Measurements from ENCODE around the gene KMT2D.
A peak's percentile ranks its signal among the peaks of the same experiment; 100 is the strongest.

KMT2D gene

DNA sequence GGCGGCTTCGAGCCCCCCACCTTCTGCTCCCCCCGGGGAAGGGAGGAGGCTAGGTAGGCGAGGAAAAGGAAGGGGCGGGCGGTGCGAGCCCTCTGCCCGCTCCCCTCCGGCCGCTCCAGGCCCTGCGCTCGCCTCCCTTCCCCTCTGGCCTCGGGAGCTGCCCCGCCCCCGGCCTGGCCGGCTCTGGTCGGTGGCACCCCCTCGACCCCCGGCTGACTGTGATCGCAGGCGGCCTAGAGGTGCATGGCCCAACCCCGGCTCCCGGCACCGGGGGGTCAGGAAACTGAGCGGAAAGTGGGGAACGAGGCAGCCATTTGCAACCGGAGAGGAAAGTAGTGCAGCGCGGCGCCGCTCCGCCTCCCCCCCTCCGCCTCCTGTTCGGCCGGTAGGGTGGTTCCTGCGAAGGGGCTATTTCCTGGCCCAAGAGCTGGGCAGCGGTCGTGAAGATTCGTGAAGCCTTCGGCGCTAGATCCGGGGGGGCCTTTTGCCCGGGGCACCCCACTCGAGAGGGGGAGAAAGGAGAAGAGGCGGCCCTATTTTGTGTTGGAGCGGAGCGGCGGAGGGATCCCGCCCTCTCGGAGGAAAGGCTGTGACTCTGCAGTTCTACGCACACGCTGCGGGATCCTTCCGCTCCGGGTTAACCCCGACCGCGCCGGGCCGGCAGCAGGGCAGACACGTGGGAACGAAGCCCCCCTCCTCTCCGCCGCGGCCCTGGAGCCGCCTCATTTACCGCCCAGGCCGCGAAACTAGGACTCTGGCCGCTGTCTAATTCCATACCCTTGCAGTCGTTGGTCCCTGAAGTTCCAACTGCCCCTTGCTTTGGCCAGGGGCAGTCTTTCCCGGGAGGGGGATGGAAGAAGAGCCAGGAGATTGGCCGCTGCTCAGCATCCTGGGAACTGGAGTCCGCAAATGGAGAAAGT is at the start of gene KMT2D:
Gene KMT2D (minus strand): TSS at position 558 of the 920 bp plus-strand sequence. CDS start 5,470 bp downstream, outside the sequence.
- peak; percentile 95 for DNase-seq

GRCh38 chr12:49109641-49110463 is 49.3 kb upstream of the KMT2D start:
- DNase-seq: no peak

GRCh38 chr12:49108958-49109404 is 48.4 kb upstream of the KMT2D start:
- peak; percentile 75 for DNase-seq

GRCh38 chr12:49105504-49106084 is 45.0 kb upstream of the KMT2D start:
- peak; percentile 64 for DNase-seq

- DNase-seq: no peak
Observed at GRCh38 chr12:49104822-49105221, 44.2 kb upstream of the KMT2D start.

DNA sequence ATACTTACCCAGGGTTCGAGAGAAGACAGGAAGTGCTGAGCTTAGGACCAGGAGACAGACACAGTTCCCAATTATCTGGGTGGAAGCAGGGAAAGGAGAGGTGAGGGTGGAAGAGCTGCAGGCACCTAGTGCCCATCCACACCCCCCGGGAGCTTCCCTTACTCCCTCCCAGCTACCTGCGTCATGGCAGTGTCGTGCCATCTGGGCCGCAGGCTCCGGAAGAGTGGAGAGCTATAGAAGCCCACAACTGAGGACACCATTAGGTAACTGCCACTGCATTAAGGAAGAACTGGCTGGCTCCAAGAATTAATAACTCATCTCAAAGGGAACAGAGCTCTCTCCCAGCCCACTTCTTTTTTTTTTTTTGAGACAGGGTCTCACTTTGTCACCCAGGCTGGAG is 39.8 kb upstream of the KMT2D start:
- DNase-seq: no peak

GRCh38 chr12:49098703-49099102 is 38.1 kb upstream of the KMT2D start:
- no peak for DNase-seq

GRCh38 chr12:49098035-49098451 is 37.4 kb upstream of the KMT2D start:
- peak; percentile 59 for DNase-seq

- no peak for DNase-seq
Observed at GRCh38 chr12:49097381-49097780, 36.8 kb upstream of the KMT2D start.

DNA sequence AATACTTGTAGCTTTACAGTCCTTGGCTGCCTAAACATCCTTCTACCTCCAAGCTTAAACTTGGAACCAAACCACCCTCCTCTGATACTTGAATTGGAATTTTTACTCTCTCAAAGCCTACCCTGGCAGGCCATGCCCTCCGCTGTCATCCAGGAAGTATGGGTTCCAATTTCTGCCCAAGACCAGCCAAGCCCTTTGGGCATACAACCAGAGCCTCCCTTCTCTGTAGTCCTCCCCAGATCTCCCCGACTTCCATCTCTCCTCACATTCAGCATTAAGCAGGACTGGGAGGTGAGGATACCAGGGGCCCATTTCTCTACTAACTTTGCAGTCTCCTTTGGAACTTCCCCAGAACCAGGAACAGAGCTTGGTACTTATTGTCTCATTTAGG is 34.4 kb upstream of the KMT2D start:
- no peak for DNase-seq

- no peak for DNase-seq
Observed at GRCh38 chr12:49094160-49094974, 33.8 kb upstream of the KMT2D start, which contains the start of gene DHH. DHH (minus strand) TSS chr12:49094801; CDS start chr12:49094512, 289 bp downstream.

DNA sequence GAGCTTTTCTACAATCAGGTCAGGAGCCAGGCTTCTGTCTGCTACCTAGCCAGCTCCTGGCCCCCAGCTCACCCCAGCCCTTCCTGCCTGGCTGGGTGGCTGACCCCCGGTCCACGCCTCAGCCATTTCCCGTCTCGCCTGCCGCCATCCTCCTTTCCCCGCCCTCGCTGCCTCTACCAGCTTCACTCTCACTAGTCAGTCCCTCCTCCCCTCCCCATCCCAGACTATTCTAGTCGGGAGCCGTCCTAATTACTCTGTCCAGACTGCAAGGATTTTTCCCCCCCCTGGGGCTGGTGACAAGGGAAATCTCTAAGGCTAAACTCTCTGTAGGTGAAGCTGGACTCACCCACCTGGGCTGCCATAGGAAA is 33.2 kb upstream of the KMT2D start:
- no peak for DNase-seq

DNA sequence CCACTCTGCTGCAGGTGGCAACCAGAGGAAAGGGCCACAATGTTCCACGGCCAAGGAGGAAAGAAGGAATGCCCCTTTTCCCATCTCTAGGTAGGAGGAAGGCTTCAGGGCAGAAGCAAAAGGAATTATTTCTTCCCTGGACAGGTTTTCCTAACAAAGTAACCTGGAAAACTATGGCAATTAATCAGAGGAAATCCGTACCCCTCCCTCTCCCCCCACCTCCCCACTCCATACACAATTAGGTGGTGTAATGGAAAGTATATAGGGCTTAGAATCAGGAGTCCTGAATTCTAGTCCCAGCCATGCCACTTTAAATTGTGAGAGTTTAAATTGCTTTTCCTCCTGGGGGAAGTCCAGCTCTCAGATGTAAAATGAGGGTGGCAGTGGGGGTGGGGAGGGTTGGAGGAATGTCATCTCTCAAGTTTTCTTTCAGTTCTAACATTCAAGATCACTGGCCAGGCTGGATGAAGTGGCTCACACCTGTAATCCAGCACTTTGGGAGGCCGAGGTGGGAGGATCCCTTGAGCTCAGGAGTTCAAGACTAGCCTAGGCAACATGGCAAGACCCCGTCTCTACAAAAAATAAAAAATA is 32.3 kb upstream of the KMT2D start:
- no peak for DNase-seq

DNA sequence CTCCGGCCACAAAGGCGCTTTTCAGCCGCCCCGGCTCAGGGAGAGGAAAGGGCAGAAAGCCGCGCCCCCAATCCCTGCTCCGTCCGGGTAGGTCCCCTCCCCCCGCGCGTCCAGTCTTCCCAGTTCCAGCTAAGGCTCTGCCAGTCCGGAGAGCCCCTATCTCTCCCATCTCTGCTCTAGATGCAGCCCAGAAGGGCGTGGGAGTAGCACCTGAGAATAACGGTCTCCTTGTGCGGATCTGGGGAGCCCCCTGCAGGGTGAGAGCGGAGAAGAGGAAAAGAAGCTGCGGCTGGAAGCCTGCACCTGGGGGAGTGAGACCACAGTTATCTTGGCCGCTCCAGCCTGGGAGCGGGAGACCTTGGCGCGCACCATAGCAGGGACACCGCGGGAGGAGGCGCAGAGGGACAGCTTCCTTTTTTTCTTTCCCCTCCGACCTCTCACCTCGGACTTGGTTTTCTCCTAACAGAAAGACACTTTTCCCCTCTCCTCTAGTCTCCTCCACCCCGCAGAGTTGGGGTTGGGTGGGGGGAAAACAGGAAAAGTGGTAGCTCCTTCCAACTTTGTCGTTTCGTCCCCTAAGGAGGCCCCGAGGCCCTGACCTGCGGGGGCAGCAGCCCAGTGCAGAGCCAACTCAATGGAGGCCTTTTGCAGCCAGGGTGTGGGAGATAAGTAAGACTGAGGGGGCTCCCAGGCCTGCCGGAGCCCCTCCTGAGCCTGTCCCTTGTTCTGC is 31.7 kb upstream of the KMT2D start:
- DNase-seq: peak; percentile 15

DNA sequence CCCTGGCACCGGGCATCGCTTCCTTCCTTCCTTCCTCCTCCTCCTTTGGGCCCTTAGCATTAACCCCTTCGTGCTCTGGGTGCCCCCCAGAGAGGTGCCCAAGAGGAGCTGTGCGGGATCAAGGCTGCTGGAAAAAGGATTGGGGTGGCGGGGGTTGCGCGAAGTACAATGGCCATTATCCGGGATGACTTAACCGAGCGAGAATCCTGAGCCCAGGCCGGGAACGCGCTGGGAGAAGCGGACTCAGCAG is 31.2 kb upstream of the KMT2D start:
- no peak for DNase-seq

DNA sequence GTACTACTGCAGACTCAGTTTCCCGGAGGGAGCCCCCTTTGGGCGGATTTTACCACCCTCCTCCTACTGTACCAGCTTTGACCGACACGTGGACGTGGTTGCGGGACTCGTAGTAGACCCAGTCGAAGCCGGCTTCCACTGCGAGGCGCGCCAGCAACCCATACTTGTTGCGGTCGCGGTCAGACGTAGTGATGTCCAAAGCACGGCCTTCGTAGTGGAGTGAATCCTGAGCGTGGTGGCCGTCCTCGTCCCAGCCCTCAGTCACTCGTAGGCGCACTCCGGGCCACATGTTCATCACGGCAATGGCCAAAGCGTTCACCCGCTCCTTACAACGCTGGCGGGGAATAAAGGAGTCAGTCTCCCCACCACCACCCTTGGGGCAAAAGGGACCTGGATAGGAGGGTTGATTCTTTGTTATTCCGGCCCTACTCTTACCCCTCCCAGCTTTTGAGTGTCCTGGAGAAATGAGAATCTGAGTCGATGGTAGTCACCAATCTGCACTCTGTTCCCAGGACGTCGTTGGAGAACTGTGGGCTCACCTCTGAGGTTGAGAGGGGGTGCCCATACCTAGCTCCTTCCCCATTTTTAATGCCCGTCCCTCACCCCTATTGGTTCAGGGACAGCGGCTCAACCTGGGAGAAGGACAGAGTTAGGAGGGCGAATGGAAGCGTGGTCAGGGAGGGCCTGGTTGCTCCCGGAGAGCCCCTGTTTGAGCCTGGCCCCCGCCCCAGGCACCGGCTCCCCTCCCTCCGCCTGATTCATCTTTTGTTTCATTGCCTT is 30.7 kb upstream of the KMT2D start:
- DNase-seq: no peak

DNA sequence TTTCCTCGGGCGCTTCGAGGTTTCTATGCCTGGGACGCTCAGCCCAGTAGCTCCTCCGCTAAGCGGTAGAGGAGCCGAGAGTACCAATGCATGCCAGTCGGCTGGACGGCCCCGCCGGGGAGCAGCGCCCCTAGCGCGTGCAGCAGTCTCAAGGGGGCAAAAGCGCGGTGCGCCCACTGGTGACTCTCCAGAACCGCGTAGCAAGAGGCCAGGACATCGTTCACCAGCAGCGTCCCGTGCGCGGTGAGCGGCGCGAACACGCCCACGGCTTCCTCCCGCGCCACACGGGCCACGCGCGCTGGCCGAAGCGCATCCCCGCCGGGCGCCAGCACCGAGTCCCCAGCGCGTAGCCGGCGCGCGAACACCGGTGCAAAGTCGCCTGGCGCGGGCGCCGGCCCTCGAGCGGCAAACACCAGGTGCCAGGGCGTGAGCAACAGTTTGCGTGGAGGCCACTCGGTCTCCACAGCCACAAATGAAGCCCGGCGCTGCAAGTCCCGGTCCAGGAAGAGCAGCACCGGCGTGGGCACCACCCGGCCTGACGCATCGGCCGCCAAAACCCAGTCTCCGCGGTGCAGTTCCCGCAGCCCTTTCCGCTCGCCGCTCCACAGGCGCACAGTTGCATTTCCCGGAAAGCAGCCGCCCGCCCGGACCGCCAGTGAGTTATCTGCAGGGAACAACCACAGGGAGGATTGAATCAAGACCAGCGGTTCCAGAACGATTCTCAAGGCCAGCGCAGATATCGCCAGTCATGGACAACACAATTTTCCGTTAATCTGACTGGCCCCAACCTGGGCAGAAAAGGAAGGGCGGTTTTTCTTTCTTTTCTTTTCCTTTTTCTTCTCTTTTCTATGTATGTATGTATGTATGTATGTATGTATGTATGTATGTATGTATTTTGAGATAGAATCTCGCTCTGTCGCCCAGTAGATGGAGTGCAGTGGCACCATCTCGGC is 29.5 kb upstream of the KMT2D start:
- DNase-seq: peak; percentile 58

DNA sequence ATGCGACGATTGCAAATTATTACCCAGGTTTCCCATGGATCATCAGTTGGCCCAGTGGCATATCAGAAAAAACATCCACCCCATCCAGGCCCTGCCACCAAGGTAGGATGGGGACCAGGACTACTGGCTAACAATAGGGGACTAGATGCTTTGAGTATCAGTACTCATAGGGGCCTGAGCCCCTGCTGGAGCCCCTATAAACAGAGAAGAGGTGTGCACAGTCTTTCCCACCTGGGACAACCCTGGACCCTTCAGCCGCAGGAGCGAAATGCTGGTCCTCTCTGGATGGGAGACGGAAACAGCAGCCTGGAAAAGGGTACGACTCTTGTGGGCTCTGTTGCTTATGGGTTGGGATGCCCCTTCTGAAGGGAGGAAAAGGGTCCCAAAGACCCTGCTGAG is 28.3 kb upstream of the KMT2D start:
- no peak for DNase-seq

- DNase-seq: peak; percentile 86
Observed at GRCh38 chr12:49088150-49088931, 27.7 kb upstream of the KMT2D start.

All from suppressor macrophage treated with lipopolysaccharide for 4 hours (primary cell).